Natural killer cell treated with Interleukin-12 subunit alpha and Interleukin-12 subunit beta and Interleukin-15 and Interleukin-18, amount 100 ng/mL, for 72 hours (primary cell): ENCODE results near the gene ASRGL1. TPM values are rescaled to one million over a fixed set of nuclear protein-coding genes. Genes with fewer than 3 reads are reported as not detected.

ENCODE experiments used
- ATAC-seq, 2 donors: fragments of 150-1000 bp; cut with Tn5 transposase in 1 of 2; sonication (Bioruptor Pico), chemical (Tn5 transposase) in 1 of 2; 2 replicates each; pipeline ENCODE4 v1.10.0; 2021
- DNase-seq: peaks from one replicate; pipeline ENCODE4 v3.0.0; 2022; ENCODE audit warnings: low spot score
- H3K27ac Mint-ChIP-seq, 2 donors: 1 replicate in 1 of 2; 2 replicates in 1 of 2; pipeline ENCODE4 v1.8.0; 2022; ENCODE audit warnings: mixed read lengths in 2 of 2, mild to moderate bottlenecking in 1 of 2, moderate library complexity in 1 of 2
- H3K27me3 Mint-ChIP-seq, 2 donors: 1 replicate in 1 of 2; 2 replicates in 1 of 2; pipeline ENCODE4 v1.8.0; 2022; ENCODE audit warnings: mixed read lengths in 2 of 2
- H3K36me3 Mint-ChIP-seq: one replicate; pipeline ENCODE4 v1.8.0; 2022; ENCODE audit warnings: mixed read lengths
- H3K4me1 Mint-ChIP-seq, 2 donors: 1 replicate in 1 of 2; 2 replicates in 1 of 2; pipeline ENCODE4 v1.8.0; 2022; ENCODE audit warnings: low read depth in 2 of 2, mixed read lengths in 2 of 2, mild to moderate bottlenecking in 1 of 2
- H3K4me3 Mint-ChIP-seq: one replicate; pipeline ENCODE4 v1.8.0; 2022; ENCODE audit warnings: mixed read lengths
- H3K9me3 Mint-ChIP-seq: 2 replicates; pipeline ENCODE4 v1.8.0; 2022; ENCODE audit warnings: mixed read lengths
- total RNA-seq, 2 donors: library from RNA; stranded (reverse); gene quantifications; one replicate each; pipeline ENCODE4 v1.2.3, GENCODE V29; 2022

The ASRGL1 gene
- total RNA-seq, 2 donors from 2014 or later: 7.2 to 7.8 TPM

- Mint-ChIP-seq H3K27me3 (no peaks in the 10 kb centered on the region), H3K9me3 (no peaks in the 10 kb centered on the region), H3K27ac (peak overlapping the region in 1 of 2 donors; percentile 66), H3K4me1 (peaks cover 18 to 25% of the 10 kb centered on the region in 2 donors), H3K4me3 (no peak overlapping the region), H3K36me3 (no peaks in the 10 kb centered on the region)
- no peak for DNase-seq
- peak in 1 of 2 donors; percentile 36 for ATAC-seq
Measured at GRCh38 chr11:62435846-62436660, 98.8 kb downstream of the ASRGL1 start.

GRCh38 chr11:62437616-62438015 lies 100.4 kb downstream of the ASRGL1 start:
- peaks cover 12 to 16% of the 10 kb centered on the region in 2 donors for H3K4me1 Mint-ChIP-seq
- no peak for DNase-seq
- no peaks in the 10 kb centered on the region for H3K27me3 Mint-ChIP-seq
- H3K27ac Mint-ChIP-seq: no peak overlapping the region
- H3K4me3 Mint-ChIP-seq: no peak overlapping the region
- no peaks in the 10 kb centered on the region for H3K36me3 Mint-ChIP-seq
- H3K9me3 Mint-ChIP-seq: no peaks in the 10 kb centered on the region
- ATAC-seq: no peak

- ATAC-seq (no peak), DNase-seq (no peak)
- Mint-ChIP-seq H3K4me1 (peaks cover 12 to 16% of the 10 kb centered on the region in 2 donors), H3K4me3 (no peak overlapping the region), H3K27me3 (no peaks in the 10 kb centered on the region), H3K36me3 (no peaks in the 10 kb centered on the region), H3K9me3 (no peaks in the 10 kb centered on the region), H3K27ac (no peak overlapping the region)
Measured at GRCh38 chr11:62438641-62439040, 101.4 kb downstream of the ASRGL1 start.

- DNase-seq (no peak), ATAC-seq (no peak)
- Mint-ChIP-seq H3K36me3 (no peaks in the 10 kb centered on the region), H3K27ac (peak overlapping the region in 1 of 2 donors; percentile 52), H3K4me3 (no peak overlapping the region), H3K9me3 (no peaks in the 10 kb centered on the region), H3K4me1 (peaks cover 10 to 17% of the 10 kb centered on the region in 2 donors), H3K27me3 (no peaks in the 10 kb centered on the region)
Measured at GRCh38 chr11:62439785-62440602, 102.7 kb downstream of the ASRGL1 start.

Other genes starting within 250 kb of the ASRGL1 start
- 100 to 1,000 TPM in 1 of 2 donors, 10 to 100 TPM in 1; 74.4 to 135 TPM for gene INCENP, start 213.4 kb upstream of the ASRGL1 start, total RNA-seq
- not detected for gene SCGB1D1, start 147.2 kb upstream of the ASRGL1 start, total RNA-seq
- not detected for gene SCGB2A1, start 128.8 kb upstream of the ASRGL1 start, total RNA-seq
- not detected for gene SCGB1D2, start 95.2 kb upstream of the ASRGL1 start, total RNA-seq
- gene SCGB2A2, start 67.3 kb upstream of the ASRGL1 start, total RNA-seq: not detected
- not detected for gene SCGB1D4, start 38.4 kb upstream of the ASRGL1 start, total RNA-seq
- gene SCGB1A1, start 81.6 kb downstream of the ASRGL1 start, total RNA-seq: not detected
- gene AHNAK, start 209.4 kb downstream of the ASRGL1 start, total RNA-seq: 10 to 100 TPM; 49.2 to 60.0 TPM
- gene EEF1G, start 236.4 kb downstream of the ASRGL1 start, total RNA-seq: 1,000 to 10,000 TPM in 1 of 2 donors, 100 to 1,000 TPM in 1; 898 to 1,016 TPM